ENCODE data around the gene FOXL2NB. TPM values are rescaled to one million over a fixed set of nuclear protein-coding genes. Genes with fewer than 3 reads are reported as not detected.
"Not testable (repeated sequence)": the region's sequence is repeated elsewhere in the genome, so short reads cannot be mapped to it uniquely, and the experiment has no call there.

The FOXL2NB gene
- polyA plus RNA-seq (2013, experiment 1 of 2; ENCODE audit: insufficient read length) = 2.7 TPM
- 2.8 TPM for polyA plus RNA-seq (2013, experiment 2 of 2; ENCODE audit: insufficient read length)

- peak; percentile 83 for DNase-seq
Observed at GRCh38 chr3:138946663-138947494, at the start of gene FOXL2NB, which contains the start of gene FOXL2. Gene FOXL2NB (plus strand): TSS chr3:138947217. CDS start chr3:138947365, 148 bp downstream. Gene FOXL2 (minus strand): TSS chr3:138947137. CDS start chr3:138946722, 415 bp downstream.

- peak; percentile 24 for DNase-seq
Observed at GRCh38 chr3:138898301-138898700, 48.7 kb upstream of the FOXL2NB start.

- DNase-seq = no peak
Observed at GRCh38 chr3:138898708-138899107, 48.3 kb upstream of the FOXL2NB start.

- DNase-seq = no peak
Observed at GRCh38 chr3:138899351-138899991, 47.5 kb upstream of the FOXL2NB start.

- DNase-seq = no peak
Observed at GRCh38 chr3:138901567-138901966, 45.5 kb upstream of the FOXL2NB start.

- DNase-seq = no peak
Observed at GRCh38 chr3:138902171-138902570, 44.8 kb upstream of the FOXL2NB start.

- DNase-seq = no peak
Observed at GRCh38 chr3:138907539-138907938, 39.5 kb upstream of the FOXL2NB start.

GRCh38 chr3:138908846-138909245, 38.2 kb upstream of the FOXL2NB start:
- no peak for DNase-seq

GRCh38 chr3:138909904-138910303, 37.1 kb upstream of the FOXL2NB start:
- no peak for DNase-seq

GRCh38 chr3:138911621-138912020, 35.4 kb upstream of the FOXL2NB start:
- no peak for DNase-seq

GRCh38 chr3:138912237-138912636, 34.8 kb upstream of the FOXL2NB start:
- DNase-seq = no peak

GRCh38 chr3:138913766-138914165, 33.3 kb upstream of the FOXL2NB start:
- DNase-seq = no peak

- peak; percentile 80 for DNase-seq
Observed at GRCh38 chr3:138914870-138915502, 32.0 kb upstream of the FOXL2NB start.

- peak; percentile 89 for DNase-seq
Observed at GRCh38 chr3:138915503-138916498, 31.2 kb upstream of the FOXL2NB start.

GRCh38 chr3:138916824-138917223, 30.2 kb upstream of the FOXL2NB start:
- no peak for DNase-seq

- DNase-seq = no peak
Observed at GRCh38 chr3:138919325-138919724, 27.7 kb upstream of the FOXL2NB start.

- DNase-seq = peak; percentile 83
Observed at GRCh38 chr3:138921316-138922292, 25.4 kb upstream of the FOXL2NB start.

GRCh38 chr3:138922400-138922799, 24.6 kb upstream of the FOXL2NB start:
- DNase-seq = not testable (repeated sequence)

GRCh38 chr3:138923531-138923994, 23.5 kb upstream of the FOXL2NB start:
- peak; percentile 81 for DNase-seq

GRCh38 chr3:138928727-138929372, 18.2 kb upstream of the FOXL2NB start:
- no peak for DNase-seq

Measured in fibroblast of skin of back (primary cell).